Measurements from ENCODE around the gene RABGAP1L. TPM values are rescaled to one million over a fixed set of nuclear protein-coding genes. Genes with fewer than 3 reads are reported as not detected.
"Not testable (repeated sequence)": the region's sequence is repeated elsewhere in the genome, so short reads cannot be mapped to it uniquely, and the experiment has no call there.

Gene RABGAP1L
- total and polyA plus RNA-seq, 2 experiments from 2014 or later: 9.2 to 21.4 TPM

DNA sequence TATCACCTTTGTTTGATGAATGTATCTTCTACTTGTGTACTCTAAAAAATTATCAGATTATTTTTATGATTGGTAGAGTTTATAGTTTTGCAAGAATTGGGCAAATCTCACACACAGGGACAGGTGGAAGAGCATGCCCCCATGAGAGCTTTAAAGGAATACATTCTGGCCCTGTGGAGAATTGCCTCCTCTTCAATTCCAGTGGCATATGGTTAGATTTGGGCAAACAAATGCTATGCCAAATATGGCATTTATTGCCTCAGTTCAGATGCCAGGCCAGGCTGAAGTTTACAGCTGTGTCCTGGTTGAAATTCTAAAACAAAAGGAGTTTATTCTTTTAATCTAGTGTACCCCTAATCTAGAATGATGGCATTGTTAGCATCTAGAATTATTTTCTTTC, 678.1 kb downstream of the RABGAP1L start:
- Histone ChIP-seq H3K27ac (no peak overlapping the region), H3K9me3 (ENCODE audit: low read depth) (no peaks in the 10 kb centered on the region), H3K27me3 (no peaks in the 10 kb centered on the region), H3K36me3 (no peaks in the 10 kb centered on the region), H3K4me3 (no peak overlapping the region), H3K4me1 (ENCODE audit: low read depth) (no peaks in the 10 kb centered on the region)
- DNase-seq (ENCODE audit: low read depth in 1 of 2, low spot score in 1 of 2): no peak
- TF ChIP-seq, protein P1, sequence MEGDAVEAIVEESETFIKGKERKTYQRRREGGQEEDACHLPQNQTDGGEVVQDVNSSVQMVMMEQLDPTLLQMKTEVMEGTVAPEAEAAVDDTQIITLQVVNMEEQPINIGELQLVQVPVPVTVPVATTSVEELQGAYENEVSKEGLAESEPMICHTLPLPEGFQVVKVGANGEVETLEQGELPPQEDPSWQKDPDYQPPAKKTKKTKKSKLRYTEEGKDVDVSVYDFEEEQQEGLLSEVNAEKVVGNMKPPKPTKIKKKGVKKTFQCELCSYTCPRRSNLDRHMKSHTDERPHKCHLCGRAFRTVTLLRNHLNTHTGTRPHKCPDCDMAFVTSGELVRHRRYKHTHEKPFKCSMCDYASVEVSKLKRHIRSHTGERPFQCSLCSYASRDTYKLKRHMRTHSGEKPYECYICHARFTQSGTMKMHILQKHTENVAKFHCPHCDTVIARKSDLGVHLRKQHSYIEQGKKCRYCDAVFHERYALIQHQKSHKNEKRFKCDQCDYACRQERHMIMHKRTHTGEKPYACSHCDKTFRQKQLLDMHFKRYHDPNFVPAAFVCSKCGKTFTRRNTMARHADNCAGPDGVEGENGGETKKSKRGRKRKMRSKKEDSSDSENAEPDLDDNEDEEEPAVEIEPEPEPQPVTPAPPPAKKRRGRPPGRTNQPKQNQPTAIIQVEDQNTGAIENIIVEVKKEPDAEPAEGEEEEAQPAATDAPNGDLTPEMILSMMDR (IDR thresholded peaks at IDR 0.05; ENCODE audit: low read depth, low read length): no peak

DNA sequence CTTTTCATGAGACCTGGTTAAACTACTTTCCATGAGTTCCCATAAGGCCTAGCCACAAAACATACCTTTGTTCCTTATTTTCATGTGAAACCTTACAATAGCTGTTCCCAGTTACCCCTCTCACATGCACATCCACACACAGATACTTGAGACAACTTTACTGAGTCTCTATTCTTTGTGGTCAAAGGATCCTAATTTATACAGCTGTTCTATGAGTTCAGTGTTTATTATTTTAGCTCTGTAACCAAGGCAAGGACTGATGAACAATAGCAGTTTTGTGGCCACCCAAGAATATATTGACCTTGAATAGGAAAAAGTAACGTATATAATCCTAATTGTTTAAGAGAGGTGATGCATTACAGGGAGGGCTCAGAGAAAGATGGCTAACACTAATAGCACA, 679.9 kb downstream of the RABGAP1L start:
- DNase-seq (ENCODE audit: low read depth in 1 of 2, low spot score in 1 of 2): no peak
- no peaks in the 10 kb centered on the region for H3K4me1 ChIP-seq (ENCODE audit: low read depth)

DNA sequence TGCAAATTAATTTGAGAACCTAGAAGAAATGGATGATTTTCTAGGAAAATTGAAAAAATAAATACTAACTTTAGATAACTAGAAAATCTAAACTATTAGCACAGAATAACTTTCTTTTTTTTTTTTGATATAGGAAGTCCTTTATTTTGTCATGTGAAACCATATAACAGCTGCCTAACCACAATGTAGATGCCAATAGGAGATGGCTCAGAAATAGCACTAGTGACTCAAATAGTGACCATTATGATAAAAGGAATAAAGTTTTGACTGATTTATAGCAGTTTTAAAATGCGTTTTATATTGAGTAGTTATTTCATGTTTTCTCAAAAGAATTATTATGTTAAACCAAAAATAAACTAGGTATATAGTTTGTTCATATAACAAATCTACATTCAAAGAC, 682.4 kb downstream of the RABGAP1L start:
- Histone ChIP-seq H3K4me1 (ENCODE audit: low read depth) (no peaks in the 10 kb centered on the region), H3K36me3 (no peaks in the 10 kb centered on the region), H3K27me3 (no peaks in the 10 kb centered on the region), H3K27ac (no peak overlapping the region), H3K4me3 (no peak overlapping the region), H3K9me3 (ENCODE audit: low read depth) (no peaks in the 10 kb centered on the region)
- TF ChIP-seq, protein P1 (IDR thresholded peaks at IDR 0.05; ENCODE audit: low read depth, low read length): no peak
- no peak for DNase-seq (ENCODE audit: low read depth in 1 of 2, low spot score in 1 of 2)

More for the DNA sequence above, 679.9 kb downstream of the RABGAP1L start:
- Histone ChIP-seq H3K36me3 (no peaks in the 10 kb centered on the region), H3K27me3 (no peaks in the 10 kb centered on the region), H3K27ac (no peak overlapping the region), H3K9me3 (ENCODE audit: low read depth) (no peaks in the 10 kb centered on the region), H3K4me3 (no peak overlapping the region)
- TF ChIP-seq, protein P1 (IDR thresholded peaks at IDR 0.05; ENCODE audit: low read depth, low read length): no peak

DNA sequence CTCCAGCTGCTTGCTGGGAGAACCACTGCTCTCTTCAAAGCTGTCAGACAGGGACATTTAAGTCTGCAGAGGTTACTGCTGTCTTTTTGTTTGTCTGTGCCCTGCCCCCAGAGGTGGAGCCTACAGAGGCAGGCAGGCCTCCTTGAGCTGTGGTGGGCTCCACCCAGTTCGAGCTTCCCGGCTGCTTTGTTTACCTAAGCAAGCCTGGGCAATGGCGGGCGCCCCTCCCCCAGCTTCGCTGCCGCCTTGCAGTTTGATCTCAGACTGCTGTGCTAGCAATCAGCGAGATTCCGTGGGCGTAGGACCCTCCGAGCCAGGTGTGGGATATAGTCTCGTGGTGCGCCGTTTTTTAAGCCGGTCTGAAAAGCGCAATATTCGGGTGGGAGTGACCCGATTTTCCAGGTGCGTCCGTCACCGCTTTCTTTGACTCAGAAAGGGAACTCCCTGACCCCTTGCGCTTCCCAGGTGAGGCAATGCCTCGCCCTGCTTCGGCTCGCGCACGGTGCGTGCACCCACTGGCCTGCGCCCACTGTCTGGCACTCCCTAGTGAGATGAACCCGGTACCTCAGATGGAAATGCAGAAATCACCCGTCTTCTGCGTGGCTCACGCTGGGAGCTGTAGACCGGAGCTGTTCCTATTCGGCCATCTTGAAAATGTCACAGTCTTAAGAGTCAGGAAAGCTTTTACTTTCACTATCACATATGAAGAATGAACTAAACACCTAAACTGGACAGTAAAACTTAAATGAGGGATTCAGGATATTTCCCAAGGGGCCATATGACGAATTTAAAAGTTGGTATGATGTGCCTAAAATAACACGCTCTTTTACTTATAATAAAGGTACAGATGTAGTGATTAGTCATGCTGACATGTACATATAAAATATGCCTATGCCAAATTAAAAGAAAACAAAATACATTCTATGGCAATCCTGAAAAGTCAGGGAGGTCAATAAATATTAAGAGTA, 689.6 kb downstream of the RABGAP1L start:
- DNase-seq (ENCODE audit: low read depth in 1 of 2, low spot score in 1 of 2); H3K9me3 ChIP-seq (ENCODE audit: low read depth); H3K4me1 ChIP-seq (ENCODE audit: low read depth); H3K27ac ChIP-seq; H3K27me3 ChIP-seq; H3K4me3 ChIP-seq; H3K36me3 ChIP-seq: not testable (repeated sequence)

DNA sequence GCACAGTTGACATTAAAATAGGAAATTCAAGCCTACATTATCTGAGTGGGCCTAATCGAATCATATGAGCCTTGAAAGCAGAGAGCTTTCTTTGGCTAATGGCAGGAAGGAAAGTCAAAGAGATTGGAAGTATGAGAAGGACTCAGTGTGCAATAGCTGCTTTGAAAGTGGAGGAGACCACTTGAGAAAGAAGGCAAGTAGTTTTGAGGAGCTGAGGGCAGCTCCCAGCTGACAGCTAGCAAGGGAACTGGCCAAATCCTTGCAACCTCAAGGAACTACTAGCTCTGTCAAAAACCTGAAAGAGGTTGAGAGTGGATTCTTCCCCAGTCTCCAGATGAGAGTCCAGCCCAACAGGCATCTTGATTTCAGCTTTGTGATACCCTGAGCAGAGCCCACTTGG, 691.4 kb downstream of the RABGAP1L start:
- no peak for DNase-seq (ENCODE audit: low read depth in 1 of 2, low spot score in 1 of 2)
- H3K36me3 ChIP-seq: no peaks in the 10 kb centered on the region
- H3K4me3 ChIP-seq: no peak overlapping the region
- H3K27ac ChIP-seq: no peak overlapping the region
- H3K4me1 ChIP-seq (ENCODE audit: low read depth): no peaks in the 10 kb centered on the region
- H3K27me3 ChIP-seq: no peaks in the 10 kb centered on the region
- no peaks in the 10 kb centered on the region for H3K9me3 ChIP-seq (ENCODE audit: low read depth)
- TF ChIP-seq, protein P1 (IDR thresholded peaks at IDR 0.05; ENCODE audit: low read depth, low read length): no peak

DNA sequence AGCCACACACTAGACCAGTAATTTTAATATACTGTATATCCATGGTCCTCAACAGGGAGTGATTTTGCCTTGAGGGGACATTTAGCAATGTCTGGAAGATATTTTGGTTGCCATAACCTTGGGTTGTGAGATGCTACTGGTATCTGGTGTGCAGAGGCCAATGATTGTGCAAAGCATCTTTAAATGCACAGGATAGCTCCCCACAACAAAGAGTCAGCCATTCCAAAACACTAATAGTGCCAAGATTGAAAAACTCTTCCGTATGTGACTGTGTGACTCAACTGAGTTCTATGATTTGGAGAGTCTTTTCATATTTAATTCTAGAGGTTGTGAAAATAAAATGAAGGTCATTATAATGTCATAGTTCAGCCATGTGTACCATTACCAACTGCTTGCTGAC, 699.0 kb downstream of the RABGAP1L start:
- no peaks in the 10 kb centered on the region for H3K27me3 ChIP-seq
- TF ChIP-seq, protein P1 (IDR thresholded peaks at IDR 0.05; ENCODE audit: low read depth, low read length): no peak
- no peaks in the 10 kb centered on the region for H3K4me1 ChIP-seq (ENCODE audit: low read depth)
- no peak overlapping the region for H3K27ac ChIP-seq
- DNase-seq (ENCODE audit: low read depth in 1 of 2, low spot score in 1 of 2): no peak
- H3K36me3 ChIP-seq: no peaks in the 10 kb centered on the region
- H3K9me3 ChIP-seq (ENCODE audit: low read depth): no peaks in the 10 kb centered on the region
- no peak overlapping the region for H3K4me3 ChIP-seq

Measured in cardiac muscle cell (in vitro differentiated cells and primary cell).